Measurements from ENCODE around the gene DMAC1. TPM values are rescaled to one million over a fixed set of nuclear protein-coding genes. Genes with fewer than 3 reads are reported as not detected.

Gene DMAC1
- total RNA-seq, 1 experiment from 2014 or later = 72.7 TPM

GRCh38 chr9:7756088-7756487 lies 43.5 kb downstream of the DMAC1 start:
- no peaks in the 10 kb centered on the region for H3K27me3 Mint-ChIP-seq (ENCODE audit: low read depth)
- no peaks in the 10 kb centered on the region for H3K79me2 ChIP-seq (ENCODE audit: insufficient read depth, low read length)
- H4K8ac ChIP-seq (replicated peaks; ENCODE audit: insufficient read length, low read depth, low read length) = no peak overlapping the region
- no peak overlapping the region for H3K56ac ChIP-seq (ENCODE audit: insufficient read length, low read depth, low read length)
- H3K4me1 ChIP-seq (ENCODE audit: insufficient read depth, low read length) = peaks cover 3% of the 10 kb centered on the region; the same call in 1 of the 2 replicates
- no peak overlapping the region for H3K27ac ChIP-seq (ENCODE audit: insufficient read length, low read depth, low read length)
- no peak for DNase-seq
- no peak overlapping the region for H3K4ac ChIP-seq (ENCODE audit: low read depth, low read length)
- H3K9ac ChIP-seq (ENCODE audit: extremely low read depth, insufficient read length, low read length) = no peak overlapping the region
- H3K4me2 ChIP-seq (ENCODE audit: insufficient read depth, insufficient read length, low read length) = no peak overlapping the region
- no peak overlapping the region for H3T11ph ChIP-seq (ENCODE audit: low read length)
- no peak overlapping the region for H3K4me3 Mint-ChIP-seq
- H4K91ac ChIP-seq (ENCODE audit: insufficient read length, low read depth, low read length) = no peak overlapping the region
- H3K9me3 Mint-ChIP-seq = no peaks in the 10 kb centered on the region
- no peaks in the 10 kb centered on the region for H3K9me3 ChIP-seq (ENCODE audit: control insufficient read depth, low read depth, low read length)
- H2AK5ac ChIP-seq (ENCODE audit: insufficient read length, low read length) = no peak overlapping the region
- H2BK20ac ChIP-seq (ENCODE audit: low read depth, low read length, poor library complexity, severe bottlenecking) = no peak overlapping the region
- no peak overlapping the region for H2AFZ ChIP-seq (ENCODE audit: low read length)
- H3K14ac ChIP-seq (ENCODE audit: insufficient read depth, low read length) = no peak overlapping the region
- no peak overlapping the region for H3K27ac Mint-ChIP-seq
- no peak overlapping the region for H2BK5ac ChIP-seq (ENCODE audit: insufficient read length, low read length)
- H3K79me1 ChIP-seq (ENCODE audit: insufficient read depth, low read depth, low read length, poor library complexity, severe bottlenecking) = no peaks in the 10 kb centered on the region
- H2BK12ac ChIP-seq (ENCODE audit: insufficient read length, low read depth, low read length) = no peak overlapping the region
- TF ChIP-seq, protein P1, sequence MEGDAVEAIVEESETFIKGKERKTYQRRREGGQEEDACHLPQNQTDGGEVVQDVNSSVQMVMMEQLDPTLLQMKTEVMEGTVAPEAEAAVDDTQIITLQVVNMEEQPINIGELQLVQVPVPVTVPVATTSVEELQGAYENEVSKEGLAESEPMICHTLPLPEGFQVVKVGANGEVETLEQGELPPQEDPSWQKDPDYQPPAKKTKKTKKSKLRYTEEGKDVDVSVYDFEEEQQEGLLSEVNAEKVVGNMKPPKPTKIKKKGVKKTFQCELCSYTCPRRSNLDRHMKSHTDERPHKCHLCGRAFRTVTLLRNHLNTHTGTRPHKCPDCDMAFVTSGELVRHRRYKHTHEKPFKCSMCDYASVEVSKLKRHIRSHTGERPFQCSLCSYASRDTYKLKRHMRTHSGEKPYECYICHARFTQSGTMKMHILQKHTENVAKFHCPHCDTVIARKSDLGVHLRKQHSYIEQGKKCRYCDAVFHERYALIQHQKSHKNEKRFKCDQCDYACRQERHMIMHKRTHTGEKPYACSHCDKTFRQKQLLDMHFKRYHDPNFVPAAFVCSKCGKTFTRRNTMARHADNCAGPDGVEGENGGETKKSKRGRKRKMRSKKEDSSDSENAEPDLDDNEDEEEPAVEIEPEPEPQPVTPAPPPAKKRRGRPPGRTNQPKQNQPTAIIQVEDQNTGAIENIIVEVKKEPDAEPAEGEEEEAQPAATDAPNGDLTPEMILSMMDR (conservative IDR thresholded peaks at IDR 0.05) = no peak
- H3K23me2 ChIP-seq (ENCODE audit: insufficient read length, low read depth, low read length, poor library complexity, severe bottlenecking) = no peaks in the 10 kb centered on the region
- H4K5ac ChIP-seq (ENCODE audit: insufficient read length, low read depth, low read length) = no peak overlapping the region
- H3K23ac ChIP-seq (ENCODE audit: insufficient read length, low read depth, low read length) = no peak overlapping the region
- H3K18ac ChIP-seq (ENCODE audit: insufficient read length, low read depth, low read length) = no peak overlapping the region
- H3K27me3 ChIP-seq (ENCODE audit: insufficient read depth, low read length) = no peaks in the 10 kb centered on the region
- H2BK120ac ChIP-seq (ENCODE audit: low read depth, low read length, poor library complexity, severe bottlenecking) = no peak overlapping the region
- peaks cover 10 to 11% of the 10 kb centered on the region in 2 experiments for H3K4me1 Mint-ChIP-seq
- H3K36me3 Mint-ChIP-seq (ENCODE audit: insufficient read depth in 1 of 3, low read depth in 3 of 3) = no peaks in the 10 kb centered on the region
- no peaks in the 10 kb centered on the region for H4K20me1 ChIP-seq (ENCODE audit: control insufficient read depth, insufficient read depth, insufficient read length)
- no peak overlapping the region for H2BK15ac ChIP-seq (ENCODE audit: low read depth, low read length)

All from H9 (cell line).